Dendritic cell treated with granulocyte-macrophage colony-stimulating factor and Interleukin-4, amounts not matched to agents 40 ng/mL and 50 ng/mL, for 4 days (primary cell): ENCODE data around the gene TMEM92.

Experiments
- H3K27ac Mint-ChIP-seq: one replicate; pipeline ENCODE4 v1.8.0; 2022; ENCODE audit warnings: mild to moderate bottlenecking, mixed read lengths
- H3K27me3 Mint-ChIP-seq: one replicate; pipeline ENCODE4 v1.8.0; 2022; ENCODE audit warnings: mild to moderate bottlenecking, mixed read lengths
- H3K36me3 Mint-ChIP-seq: one replicate; pipeline ENCODE4 v1.8.0; 2022; ENCODE audit warnings: low read depth, mixed read lengths
- H3K4me1 Mint-ChIP-seq: one replicate; pipeline ENCODE4 v1.8.0; 2022; ENCODE audit warnings: low read depth, mixed read lengths
- H3K4me3 Mint-ChIP-seq: one replicate; pipeline ENCODE4 v1.8.0; 2022; ENCODE audit warnings: mild to moderate bottlenecking, moderate library complexity, mixed read lengths
- H3K9me3 Mint-ChIP-seq: one replicate; pipeline ENCODE4 v1.8.0; 2022; ENCODE audit warnings: mixed read lengths
- intact Hi-C: fragments of 100-400 bp; cut with micrococcal nuclease; formaldehyde crosslinking; loops from one replicate; pipeline ENCODE4 v1.15.0; 2022

Gene TMEM92

DNA sequence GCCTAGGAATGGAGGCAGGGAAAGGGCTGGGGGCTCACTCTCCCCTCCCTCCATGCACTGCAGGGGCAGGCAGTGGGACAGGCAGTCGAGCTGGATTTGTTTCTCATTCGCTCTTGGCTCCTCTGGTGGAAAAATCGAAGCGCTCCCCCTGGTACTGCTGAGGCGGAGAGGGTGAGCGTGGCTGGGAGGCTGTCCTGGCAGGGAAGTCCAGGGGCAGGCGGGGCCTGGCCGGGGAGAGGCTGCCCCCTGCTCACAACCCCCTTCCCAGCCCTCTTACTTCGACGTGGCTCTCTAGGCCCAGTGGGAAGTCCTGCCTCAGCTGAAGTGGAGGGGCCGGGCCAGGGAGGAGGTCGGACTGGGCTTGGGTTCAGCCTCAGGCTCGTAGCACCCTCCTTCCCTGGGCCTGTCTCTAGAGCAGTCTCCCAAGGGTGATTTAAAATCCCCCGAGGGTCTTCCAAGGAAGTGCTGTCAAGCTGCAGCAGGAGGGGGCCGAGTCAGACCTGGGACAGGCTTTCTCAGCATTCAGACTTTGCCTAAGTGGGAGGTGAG, 16.5 kb upstream of the TMEM92 start:
- Mint-ChIP-seq H3K36me3 (no peaks in the 10 kb centered on the region), H3K9me3 (no peaks in the 10 kb centered on the region), H3K27me3 (peaks cover 7% of the 10 kb centered on the region), H3K4me3 (no peak overlapping the region), H3K4me1 (no peaks in the 10 kb centered on the region), H3K27ac (no peak overlapping the region)
- intact Hi-C loops, result no loop called here

DNA sequence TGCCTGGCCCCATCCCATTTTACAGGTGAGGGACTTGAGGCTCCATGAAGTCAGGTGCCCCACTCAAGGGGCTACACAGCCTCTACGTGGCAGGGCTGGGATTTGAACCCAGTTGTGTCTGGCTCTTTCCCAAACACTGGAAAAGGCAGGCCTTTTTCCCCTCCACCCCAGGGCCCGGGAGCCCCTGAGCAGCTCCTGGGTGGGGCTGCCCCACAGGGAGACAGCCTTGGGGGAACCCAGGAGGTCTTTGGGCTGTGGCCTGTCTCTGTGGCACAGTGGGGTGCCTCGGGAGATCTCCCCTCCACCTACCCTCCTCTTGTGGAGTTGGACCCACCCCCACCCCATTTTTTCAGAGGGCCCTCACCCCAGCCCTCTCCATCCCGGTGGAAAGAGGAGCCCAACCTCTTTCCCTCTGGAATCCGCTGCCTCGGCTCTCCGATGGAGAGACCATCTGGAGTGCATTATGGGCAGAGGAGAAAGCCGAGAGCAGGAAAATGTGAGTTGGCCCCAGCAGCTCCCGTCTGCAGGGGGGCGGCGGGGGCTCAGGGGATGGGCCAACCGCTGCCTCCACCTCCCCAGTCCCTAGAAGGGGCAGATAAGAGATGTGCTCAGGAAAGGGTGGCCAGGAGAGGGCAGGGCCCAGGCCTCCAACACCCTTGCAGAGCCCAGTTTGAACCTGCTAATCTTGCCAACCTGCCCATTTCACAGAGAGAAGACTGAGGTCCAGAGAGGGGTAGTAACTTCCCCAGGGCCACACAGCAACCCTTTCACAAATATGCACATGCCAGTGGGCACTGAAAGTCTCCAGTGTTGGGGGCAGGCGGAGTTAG, 15.4 kb upstream of the TMEM92 start:
- Mint-ChIP-seq H3K27ac (no peak overlapping the region), H3K9me3 (no peaks in the 10 kb centered on the region), H3K27me3 (peaks cover 8% of the 10 kb centered on the region), H3K36me3 (no peaks in the 10 kb centered on the region), H3K4me1 (no peaks in the 10 kb centered on the region), H3K4me3 (no peak overlapping the region)
- intact Hi-C loops, result no loop called here

DNA sequence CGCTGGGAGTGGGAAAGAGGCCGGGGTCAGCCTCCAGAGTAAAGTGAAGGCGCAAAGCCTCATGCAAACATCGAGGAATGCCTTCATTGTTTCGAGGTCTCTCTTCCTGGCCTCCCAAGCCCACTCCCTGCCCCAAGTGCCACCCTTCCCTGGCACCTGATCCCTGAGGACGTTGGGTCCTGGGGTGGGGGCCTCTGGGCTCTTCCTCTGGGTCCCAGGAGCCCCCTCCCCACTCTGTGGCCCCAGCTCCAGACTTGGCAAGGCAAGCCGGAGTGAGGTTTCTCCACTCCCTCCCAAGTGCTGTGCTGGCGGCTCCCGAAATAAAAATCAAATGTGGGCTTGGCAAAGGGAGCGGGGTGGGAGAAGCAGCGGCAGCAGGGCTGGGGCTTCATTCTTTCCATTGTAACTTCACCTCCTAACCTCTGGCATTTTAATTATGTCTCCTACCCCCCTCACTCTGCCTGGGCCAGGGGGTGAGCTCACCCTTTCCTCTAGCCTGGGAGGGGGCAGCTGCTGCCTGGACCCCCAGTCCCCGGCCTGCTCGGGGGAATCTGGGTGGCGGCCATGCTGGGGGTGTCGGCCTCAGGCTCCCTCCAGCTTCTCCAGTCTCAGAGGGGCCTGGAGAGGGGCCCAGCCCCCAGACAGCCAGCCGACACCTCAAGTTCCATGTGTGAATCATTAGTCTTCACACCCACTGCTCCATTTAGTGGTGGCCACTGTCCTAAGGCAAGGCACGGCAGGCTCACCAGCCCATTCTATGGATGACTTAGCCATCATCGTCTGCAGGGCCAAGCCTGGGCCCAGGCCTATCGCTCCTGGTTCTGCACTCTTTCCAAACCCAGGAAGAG, 14.6 kb upstream of the TMEM92 start:
- intact Hi-C loops, result no loop called here
- Mint-ChIP-seq H3K4me1 (no peaks in the 10 kb centered on the region), H3K27me3 (peaks cover 11% of the 10 kb centered on the region), H3K27ac (no peak overlapping the region), H3K4me3 (no peak overlapping the region), H3K36me3 (no peaks in the 10 kb centered on the region), H3K9me3 (no peaks in the 10 kb centered on the region)

DNA sequence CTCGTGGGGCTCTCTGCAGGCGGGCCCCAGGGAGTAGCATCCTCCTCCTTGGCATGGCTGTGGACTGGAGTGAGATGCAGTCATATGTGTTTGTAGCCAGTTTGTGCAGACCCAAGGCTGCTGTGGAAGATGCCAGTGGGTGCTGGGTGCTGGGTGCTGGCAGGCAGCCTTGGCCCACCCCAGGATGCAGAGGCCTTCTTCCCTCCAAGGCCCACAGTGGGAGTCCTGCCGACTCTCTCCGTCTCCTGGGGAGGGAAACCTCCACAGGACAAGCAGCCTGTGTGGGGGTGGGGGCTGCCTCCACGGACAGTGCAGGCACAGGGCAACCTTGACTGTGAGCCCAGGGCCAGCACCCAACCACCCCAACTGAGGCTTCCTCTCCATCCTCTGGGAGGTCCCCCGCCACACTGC, 13.8 kb upstream of the TMEM92 start:
- Mint-ChIP-seq H3K4me1 (no peaks in the 10 kb centered on the region), H3K9me3 (no peaks in the 10 kb centered on the region), H3K27ac (no peak overlapping the region), H3K27me3 (peaks cover 11% of the 10 kb centered on the region), H3K4me3 (no peak overlapping the region), H3K36me3 (no peaks in the 10 kb centered on the region)
- intact Hi-C loops, result no loop called here

DNA sequence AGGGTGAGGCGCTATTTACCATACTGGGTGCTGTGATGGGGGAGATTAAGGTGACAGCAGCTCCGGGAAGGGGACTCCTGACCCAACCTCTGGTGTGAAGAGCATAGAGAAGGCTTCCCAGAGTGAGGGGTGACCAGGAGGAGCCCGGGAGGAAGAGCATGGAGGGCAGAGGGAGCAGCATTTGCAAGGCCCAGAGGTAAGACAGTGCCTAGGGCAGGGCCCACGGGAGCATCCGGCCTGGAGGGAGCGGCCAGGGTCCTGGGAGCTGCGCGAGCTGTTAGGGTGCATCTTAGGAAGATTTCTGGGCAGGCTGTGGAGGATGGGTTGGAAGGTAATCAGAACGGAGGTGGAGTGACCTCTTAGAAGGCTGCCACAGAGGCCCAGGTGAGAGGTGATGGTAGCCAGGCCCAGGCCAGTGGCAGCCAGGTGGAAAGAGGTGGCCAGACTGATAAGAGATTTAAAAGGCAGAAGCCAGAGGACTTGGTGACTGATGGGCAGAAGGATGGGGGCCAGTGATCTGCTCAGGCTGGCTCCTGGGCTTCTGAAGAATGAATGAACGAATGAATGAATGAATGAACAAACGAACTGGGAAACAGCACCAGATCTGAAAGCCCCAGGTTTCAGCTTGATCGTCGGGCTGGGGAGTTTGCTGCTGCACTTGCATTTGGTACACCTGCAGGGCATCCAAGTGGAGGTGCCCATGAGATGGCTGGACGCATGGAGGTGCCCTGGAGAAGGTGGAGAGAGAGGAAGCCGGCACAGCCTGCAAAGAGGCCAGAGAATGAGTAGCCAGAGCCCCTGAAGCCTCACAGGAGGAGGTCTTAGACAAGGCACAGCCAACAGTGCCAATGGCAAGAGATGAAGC, 13.0 kb upstream of the TMEM92 start:
- Mint-ChIP-seq H3K4me3 (no peak overlapping the region), H3K4me1 (peaks cover 5% of the 10 kb centered on the region), H3K36me3 (no peaks in the 10 kb centered on the region), H3K9me3 (no peaks in the 10 kb centered on the region), H3K27me3 (peaks cover 10% of the 10 kb centered on the region), H3K27ac (no peak overlapping the region)
- intact Hi-C loops, result no loop called here

DNA sequence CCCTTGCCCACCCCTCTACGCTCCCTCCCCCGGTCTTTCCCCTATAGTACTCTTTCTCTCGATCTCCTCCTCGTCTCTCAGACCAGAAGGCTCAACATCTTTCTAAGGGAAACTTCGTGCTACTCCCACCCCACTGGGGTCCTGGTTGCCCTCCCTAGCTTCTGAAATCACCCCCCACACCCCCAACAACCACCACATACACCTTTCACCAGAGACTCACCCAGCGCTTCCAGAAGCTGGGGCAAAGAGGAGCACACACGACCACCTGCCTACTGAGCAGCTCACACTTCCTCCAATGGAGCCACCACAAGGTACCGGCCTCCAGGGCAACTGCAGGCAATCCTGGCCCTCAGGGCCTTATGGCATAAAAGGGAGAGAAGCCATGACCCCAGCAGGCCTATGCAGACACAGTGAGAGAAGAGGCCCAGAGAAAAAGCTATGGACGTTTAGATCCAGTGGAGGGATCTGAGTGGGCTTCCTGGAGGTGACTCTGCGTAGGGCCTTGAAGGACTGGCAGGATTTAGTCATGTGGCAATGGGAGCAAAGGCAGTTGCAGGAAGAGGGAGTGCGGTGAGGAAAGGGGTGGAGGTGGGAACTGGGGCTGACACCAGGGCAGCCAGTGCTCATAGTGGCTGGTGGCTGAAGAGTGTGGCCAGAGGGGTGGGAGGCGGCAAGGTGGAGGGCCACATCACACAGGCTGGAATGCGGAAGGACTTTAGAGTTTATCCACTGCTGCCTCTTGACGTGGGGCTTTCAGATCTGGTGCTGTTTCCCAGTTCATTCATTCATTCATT, 12.1 kb upstream of the TMEM92 start:
- Mint-ChIP-seq H3K36me3 (no peaks in the 10 kb centered on the region), H3K27ac (no peak overlapping the region), H3K4me1 (peaks cover 8% of the 10 kb centered on the region), H3K27me3 (peaks cover 10% of the 10 kb centered on the region), H3K4me3 (no peak overlapping the region), H3K9me3 (no peaks in the 10 kb centered on the region)
- intact Hi-C loops, result no loop called here

DNA sequence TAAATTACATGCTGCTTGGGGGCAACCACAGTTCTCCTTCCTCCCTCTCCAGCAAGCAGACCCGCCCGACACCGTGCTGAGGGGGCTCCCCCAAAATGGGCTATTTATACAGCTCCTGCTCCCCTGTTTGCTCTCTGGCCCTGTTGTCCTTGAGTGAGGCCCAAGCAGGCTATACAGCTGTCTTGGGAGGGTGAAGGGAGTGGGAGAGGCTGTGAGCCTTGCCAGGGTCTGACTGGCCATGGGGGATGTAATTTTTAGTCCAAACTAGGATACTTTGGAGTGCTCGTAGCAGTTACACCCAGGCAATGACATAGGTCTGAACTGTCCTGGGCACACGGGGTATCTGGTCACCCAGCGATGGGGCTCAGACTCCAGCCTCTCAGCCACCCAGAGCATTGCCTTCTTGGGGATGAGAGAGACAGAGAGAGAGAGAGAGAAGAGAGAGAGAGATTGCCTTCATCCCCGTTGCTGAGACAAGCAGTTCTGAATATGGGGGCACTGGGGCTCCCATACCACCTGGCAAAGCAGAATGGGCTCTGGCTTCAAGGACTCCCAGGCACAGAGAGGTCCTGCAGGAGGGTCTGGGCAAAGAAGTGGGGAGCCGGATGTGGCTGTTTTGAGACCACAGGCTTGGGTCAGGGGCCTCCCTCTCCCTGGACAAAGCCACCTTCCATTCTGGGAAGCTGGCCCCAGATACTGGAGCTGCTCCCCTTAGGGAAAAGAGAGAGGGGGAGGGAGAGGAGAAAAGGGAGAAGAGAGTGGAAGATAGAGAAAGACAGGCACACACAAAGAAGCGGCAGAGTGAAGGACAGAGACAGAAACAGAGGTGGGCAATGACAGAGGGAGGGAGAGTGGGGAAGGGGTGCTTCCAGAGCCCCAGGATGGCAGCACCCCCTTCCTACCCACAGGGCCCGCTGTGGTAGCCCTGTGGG, 10.7 kb upstream of the TMEM92 start:
- H3K4me3 Mint-ChIP-seq, result no peak overlapping the region
- H3K4me1 Mint-ChIP-seq, result peaks cover 14% of the 10 kb centered on the region
- intact Hi-C loops, result no loop called here
- H3K27me3 Mint-ChIP-seq, result peaks cover 17% of the 10 kb centered on the region
- no peaks in the 10 kb centered on the region for H3K36me3 Mint-ChIP-seq
- no peaks in the 10 kb centered on the region for H3K9me3 Mint-ChIP-seq
- H3K27ac Mint-ChIP-seq, result no peak overlapping the region

DNA sequence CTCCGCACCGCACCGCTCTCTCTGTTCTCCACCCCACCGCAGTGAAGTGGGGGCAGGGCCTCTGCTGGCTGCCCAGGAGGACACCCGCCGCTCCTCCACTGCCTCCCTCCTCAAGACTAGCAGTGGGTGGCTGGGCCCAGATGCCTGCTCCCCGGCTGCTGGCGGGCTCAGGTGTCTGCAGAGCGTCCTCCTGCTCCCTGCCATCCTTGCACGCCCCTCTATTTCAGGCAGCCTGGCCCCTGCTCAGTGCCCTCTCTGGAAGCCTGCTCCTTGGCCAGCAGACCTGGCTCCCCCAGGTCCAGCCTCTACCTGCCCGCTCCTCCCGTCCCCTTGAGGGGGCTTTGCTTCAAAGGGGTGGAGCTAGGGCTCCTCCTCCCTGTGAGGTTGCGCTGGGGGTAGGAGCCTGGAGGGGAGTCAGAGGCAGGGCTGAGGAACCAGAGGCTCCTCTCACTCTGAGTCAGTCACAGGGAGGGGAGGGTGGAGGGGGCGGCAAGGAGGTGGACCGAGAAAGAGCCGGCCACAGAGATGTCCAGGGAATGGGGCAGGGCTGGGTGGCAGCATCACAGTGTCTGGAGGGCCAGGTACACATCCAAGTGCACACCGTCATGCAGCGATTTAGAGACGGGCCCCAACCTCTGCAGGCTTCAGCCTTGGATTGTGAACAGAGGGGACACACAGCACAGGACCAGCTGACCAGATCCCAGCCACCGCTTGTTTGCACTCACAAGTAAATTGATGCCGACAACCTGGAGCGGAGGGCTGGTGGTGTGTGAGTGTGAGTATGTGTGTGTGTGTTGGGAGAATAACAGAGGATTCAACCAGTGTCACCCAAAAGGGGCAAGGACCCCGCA, 9.8 kb upstream of the TMEM92 start:
- Mint-ChIP-seq H3K4me3 (no peak overlapping the region), H3K9me3 (no peaks in the 10 kb centered on the region), H3K36me3 (no peaks in the 10 kb centered on the region), H3K27ac (no peak overlapping the region), H3K27me3 (peaks cover 21% of the 10 kb centered on the region), H3K4me1 (peaks cover 14% of the 10 kb centered on the region)
- intact Hi-C loops, result no loop called here

DNA sequence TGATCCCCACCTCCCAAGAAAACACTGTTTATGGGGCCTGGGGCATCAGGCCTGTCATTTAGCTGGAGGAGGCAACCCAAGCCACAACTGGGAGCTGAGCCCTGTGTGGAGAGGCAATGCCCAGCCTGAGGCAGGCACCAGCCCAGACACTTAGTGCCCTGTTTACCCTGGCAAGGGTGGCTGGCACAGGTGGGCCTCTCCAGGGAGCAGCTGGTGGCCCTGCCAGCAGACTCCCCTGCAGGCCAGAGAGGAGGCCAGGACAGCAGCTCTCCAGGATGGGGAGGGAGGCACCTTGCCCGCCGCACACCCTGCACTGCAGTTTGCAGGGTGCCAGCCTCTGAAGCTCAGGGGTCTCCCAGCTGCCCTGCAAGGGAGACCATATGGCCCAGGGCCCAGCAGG, 9.1 kb upstream of the TMEM92 start:
- intact Hi-C loops, result no loop called here
- Mint-ChIP-seq H3K36me3 (no peaks in the 10 kb centered on the region), H3K4me1 (peaks cover 14% of the 10 kb centered on the region), H3K9me3 (no peaks in the 10 kb centered on the region), H3K27ac (no peak overlapping the region), H3K4me3 (no peak overlapping the region), H3K27me3 (peaks cover 21% of the 10 kb centered on the region)

DNA sequence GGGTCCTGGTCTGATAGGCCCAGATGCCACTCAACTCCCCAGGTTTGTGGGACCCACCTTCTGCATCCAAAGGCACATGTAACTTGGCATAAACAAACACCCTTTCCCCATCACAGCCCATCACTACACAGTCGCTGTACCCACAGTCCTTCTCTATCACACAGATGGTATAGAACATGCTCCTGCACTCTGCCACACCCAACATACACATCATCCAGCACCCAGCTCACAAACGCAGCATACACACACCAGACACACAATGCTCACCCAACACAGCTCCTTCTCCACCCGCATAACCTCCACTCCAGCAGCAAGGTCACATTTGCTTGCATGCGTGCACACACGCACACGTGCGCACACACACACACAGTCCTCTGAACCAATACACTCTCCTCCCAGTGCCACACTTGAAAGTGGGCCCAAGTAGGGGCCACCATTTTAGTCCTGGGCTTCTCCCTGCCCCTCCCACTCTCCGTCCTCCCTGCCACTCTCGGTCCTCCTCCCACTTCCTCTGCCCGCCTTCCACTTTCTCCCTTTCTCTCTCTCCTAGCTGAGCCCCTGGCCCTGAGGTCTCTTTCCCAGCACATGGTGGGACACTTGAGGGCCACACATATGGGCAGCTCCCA, 8.5 kb upstream of the TMEM92 start:
- no peak overlapping the region for H3K4me3 Mint-ChIP-seq
- H3K27ac Mint-ChIP-seq, result no peak overlapping the region
- no peaks in the 10 kb centered on the region for H3K9me3 Mint-ChIP-seq
- intact Hi-C loops, result no loop called here
- peaks cover 21% of the 10 kb centered on the region for H3K27me3 Mint-ChIP-seq
- no peaks in the 10 kb centered on the region for H3K36me3 Mint-ChIP-seq
- peaks cover 14% of the 10 kb centered on the region for H3K4me1 Mint-ChIP-seq

DNA sequence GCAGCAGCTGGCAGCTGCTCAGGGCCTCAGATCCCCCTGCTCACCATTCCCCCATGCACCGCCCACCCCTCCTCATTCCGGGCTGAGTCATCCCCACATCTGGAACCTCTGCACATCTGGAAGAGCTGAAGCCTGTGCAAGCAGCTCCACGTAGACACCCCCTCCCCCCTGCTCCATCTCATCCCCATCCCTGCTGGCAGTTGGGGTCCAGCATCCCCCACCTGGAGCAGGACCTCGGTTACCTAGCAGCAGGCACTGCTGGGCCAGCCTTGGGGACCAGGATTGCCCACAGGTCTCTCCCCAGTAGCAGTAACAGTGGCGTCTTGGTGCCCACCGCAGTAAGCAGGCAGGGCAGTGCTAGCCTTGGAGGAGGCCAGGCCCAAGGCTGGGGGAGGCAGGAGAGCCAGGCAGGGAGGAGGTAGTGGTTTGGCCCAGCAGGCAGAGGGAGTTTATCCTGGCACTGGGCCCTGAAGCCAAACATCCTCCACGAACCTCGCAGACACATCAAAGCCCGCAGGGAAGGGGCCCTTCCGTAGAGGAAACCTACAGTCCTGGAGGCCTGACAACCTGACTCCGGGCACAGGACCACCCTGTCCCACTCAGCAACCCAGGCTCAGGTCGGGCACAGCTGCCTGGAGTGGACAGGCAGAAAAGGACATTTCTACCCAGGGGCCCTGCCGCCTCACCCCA, 7.7 kb upstream of the TMEM92 start:
- no peak overlapping the region for H3K4me3 Mint-ChIP-seq
- H3K36me3 Mint-ChIP-seq, result no peaks in the 10 kb centered on the region
- H3K9me3 Mint-ChIP-seq, result no peaks in the 10 kb centered on the region
- intact Hi-C loops, result no loop called here
- peaks cover 14% of the 10 kb centered on the region for H3K4me1 Mint-ChIP-seq
- peaks cover 23% of the 10 kb centered on the region for H3K27me3 Mint-ChIP-seq
- H3K27ac Mint-ChIP-seq, result no peak overlapping the region
